Stomach (tissue), 9 donors: ENCODE results near the gene RMC1. TPM values are rescaled to one million over a fixed set of nuclear protein-coding genes. Genes with fewer than 3 reads are reported as not detected.

Experiments
- DNase-seq, 2 donors: peaks; one replicate each; pipeline versions ENCODE4 v3.0.0 to v3.0.0-alpha.2; 2013 to 2019
- H3K27ac ChIP-seq, 5 donors: fragments of 200-600 bp in 4 of 5; sonication (generic) in 4 of 5; one replicate each; pipeline ENCODE4 v1.5.1; 2013 to 2019; ENCODE audit warnings: mild to moderate bottlenecking in 1 of 5, moderate library complexity in 1 of 5
- H3K27me3 ChIP-seq, 3 donors: fragments of 200-600 bp; sonication (generic); one replicate each; pipeline ENCODE4 v1.5.1; 2017 to 2019; ENCODE audit warnings: mixed run types in 1 of 3
- H3K36me3 ChIP-seq, 4 donors: fragments of 200-600 bp; sonication (generic); 1 replicate in 3 of 4; 2 replicates in 1 of 4; pipeline ENCODE4 v1.5.1; 2016 to 2019
- H3K4me1 ChIP-seq, 4 donors: fragments of 200-600 bp; sonication (generic); one replicate each; pipeline ENCODE4 v1.5.1; 2016 to 2019
- H3K4me3 ChIP-seq, 4 donors: fragments of 200-600 bp; sonication (generic) in 3 of 4; one replicate each; pipeline ENCODE4 v1.5.1; 2016 to 2019; ENCODE audit warnings: mild to moderate bottlenecking in 1 of 4
- H3K9me3 ChIP-seq, 4 donors: fragments of 200-600 bp; sonication (generic); one replicate each; pipeline ENCODE4 v1.5.1; 2016 to 2019
- EP300 ChIP-seq: sonication (generic); formaldehyde crosslinking; IDR thresholded peaks from one replicate; pipeline ENCODE4 v1.6.1; 2017; ENCODE audit warnings: antibody characterized with exemption
- POLR2A ChIP-seq, 4 donors: fragments of 450-650 bp; IDR thresholded peaks; one replicate each; pipeline ENCODE4 v1.6.1; 2016; ENCODE audit warnings: antibody characterized with exemption in 4 of 4, control low read depth in 2 of 4, mild to moderate bottlenecking in 1 of 4, moderate library complexity in 1 of 4
- POLR2AphosphoS5 ChIP-seq, 3 donors: sonication (generic); formaldehyde crosslinking; IDR thresholded peaks; one replicate each; pipeline ENCODE4 v1.6.1; 2016; ENCODE audit warnings: antibody characterized with exemption in 3 of 3
- WGBS, 5 donors: extraction: QIAGEN DNeasy Blood & Tissue Kit in 3 of 5; methylation state at CpG; one replicate each; pipeline versions ENCODE4 v1.1.5 to v1.1.7; 2013 to 2018; 5-methylcytosine and 5-hydroxymethylcytosine counted together
- intact Hi-C: fragments of 100-400 bp; cut with DNase I; formaldehyde crosslinking; loops from one replicate; pipeline ENCODE4 v1.15.1; 2023; ENCODE audit warnings: low total_unique reads
- polyA plus RNA-seq, 3 donors: library from polyadenylated mRNA; stranded (reverse); fragments of 200-250 nt; gene quantifications; one replicate each; pipeline ENCODE4 v1.2.3, GENCODE V29; 2013
- total RNA-seq, 5 donors: library from RNA; depleted of rRNA; stranded (reverse); fragments of >200 nt; gene quantifications; one replicate each; pipeline versions ENCODE4 v1.1.0 to v1.2.3, GENCODE V29; 2014 to 2016
- TF ChIP-seq, protein P1 (sequence below), 7 experiments: fragments of 450-650 bp in 4 of 7; fragments of 200-600 bp in 3 of 7; sonication (generic) in 3 of 7; IDR thresholded peaks; one replicate each; pipeline ENCODE4 v1.5.1; 2016 to 2019; ENCODE audit warnings: antibody characterized with exemption in 7 of 7, control low read depth in 2 of 7, mild to moderate bottlenecking in 1 of 7
- donor health status: healthy with polysubstance abuse.
- donor health status: Bipolar disorder and iron deficiency.
- donor health status: healthy.

The RMC1 gene
- total and polyA plus RNA-seq, 8 donors = 0.87 to 41.2 (median 31.6) TPM

- Histone ChIP-seq H3K27me3 (no peaks in the 10 kb centered on the region), H3K27ac (no peak overlapping the region), H3K36me3 (peaks cover 91 to 100% (median 100%) of the 10 kb centered on the region in 4 donors), H3K4me3 (no peak overlapping the region), H3K9me3 (no peaks in the 10 kb centered on the region), H3K4me1 (peaks cover 0 to 6% (median 0%) of the 10 kb centered on the region in 4 donors)
- DNase-seq = no peak
- no peak for TF ChIP-seq POLR2AphosphoS5 (IDR thresholded peaks at IDR 0.05)
- intact Hi-C loops = no loop called here
- 81 to 91% (median 86%) methylated on average over 5 of the region's 5 CpGs for WGBS, 5 donors
Measured at GRCh38 chr18:23536204-23536603, 32.9 kb downstream of the RMC1 start.

DNA sequence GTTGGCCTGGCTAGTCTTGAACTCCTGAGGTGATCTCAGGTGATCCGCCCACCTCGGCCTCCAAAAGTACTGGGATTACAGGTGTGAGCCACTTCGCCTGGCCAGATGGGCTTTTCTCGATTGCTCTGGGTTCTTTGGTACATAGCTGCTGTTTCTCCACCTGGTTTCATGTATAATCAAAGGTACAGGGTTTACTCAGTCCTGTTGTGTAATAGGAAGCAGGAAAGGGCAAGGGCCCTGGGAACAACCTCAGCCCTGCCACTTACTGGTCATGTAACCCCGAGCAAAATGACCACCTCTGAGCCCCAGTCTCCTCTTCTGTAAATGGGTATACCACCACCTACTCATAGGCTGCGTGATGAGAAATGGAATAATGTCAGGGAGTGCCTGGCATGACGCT lies 34.0 kb downstream of the RMC1 start:
- intact Hi-C loops = no loop called here
- 92 to 97% (median 94%) methylated on average over 7 of the region's 7 CpGs for WGBS, 5 donors
- no peak for TF ChIP-seq EP300
- TF ChIP-seq, protein P1, sequence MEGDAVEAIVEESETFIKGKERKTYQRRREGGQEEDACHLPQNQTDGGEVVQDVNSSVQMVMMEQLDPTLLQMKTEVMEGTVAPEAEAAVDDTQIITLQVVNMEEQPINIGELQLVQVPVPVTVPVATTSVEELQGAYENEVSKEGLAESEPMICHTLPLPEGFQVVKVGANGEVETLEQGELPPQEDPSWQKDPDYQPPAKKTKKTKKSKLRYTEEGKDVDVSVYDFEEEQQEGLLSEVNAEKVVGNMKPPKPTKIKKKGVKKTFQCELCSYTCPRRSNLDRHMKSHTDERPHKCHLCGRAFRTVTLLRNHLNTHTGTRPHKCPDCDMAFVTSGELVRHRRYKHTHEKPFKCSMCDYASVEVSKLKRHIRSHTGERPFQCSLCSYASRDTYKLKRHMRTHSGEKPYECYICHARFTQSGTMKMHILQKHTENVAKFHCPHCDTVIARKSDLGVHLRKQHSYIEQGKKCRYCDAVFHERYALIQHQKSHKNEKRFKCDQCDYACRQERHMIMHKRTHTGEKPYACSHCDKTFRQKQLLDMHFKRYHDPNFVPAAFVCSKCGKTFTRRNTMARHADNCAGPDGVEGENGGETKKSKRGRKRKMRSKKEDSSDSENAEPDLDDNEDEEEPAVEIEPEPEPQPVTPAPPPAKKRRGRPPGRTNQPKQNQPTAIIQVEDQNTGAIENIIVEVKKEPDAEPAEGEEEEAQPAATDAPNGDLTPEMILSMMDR (IDR thresholded peaks at IDR 0.05) = no peak
- no peak for TF ChIP-seq POLR2AphosphoS5 (IDR thresholded peaks at IDR 0.05)
- no peak for TF ChIP-seq POLR2A (IDR thresholded peaks at IDR 0.05)

DNA sequence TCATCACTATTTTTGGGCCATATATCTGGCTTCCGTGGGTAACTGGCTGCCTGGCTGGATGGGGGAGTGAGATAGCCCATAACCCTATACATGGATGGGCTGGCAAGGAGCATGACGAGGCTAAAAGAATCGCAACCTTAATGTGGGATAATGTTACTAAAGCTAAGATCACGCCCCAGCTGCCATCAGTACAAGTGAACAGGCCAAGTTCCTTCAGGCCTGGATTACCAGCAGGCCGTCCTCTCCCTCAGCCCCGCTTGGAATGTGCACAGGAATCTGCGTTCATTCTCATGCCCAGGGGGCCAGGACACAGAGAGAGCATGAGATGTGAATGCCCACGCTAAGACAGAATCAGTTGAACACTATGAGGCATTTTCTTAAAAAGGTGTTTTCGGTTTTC lies 34.7 kb downstream of the RMC1 start:
- peaks cover 84 to 100% (median 100%) of the 10 kb centered on the region in 4 donors for H3K36me3 ChIP-seq
- TF ChIP-seq POLR2AphosphoS5 (IDR thresholded peaks at IDR 0.05) (no peak), POLR2A (IDR thresholded peaks at IDR 0.05) (no peak), EP300 (no peak)
- TF ChIP-seq, protein P1 (IDR thresholded peaks at IDR 0.05) = no peak
- no peaks in the 10 kb centered on the region for H3K27me3 ChIP-seq
- WGBS, 5 donors = 86 to 98% (median 92%) methylated on average over 9 of the region's 9 CpGs
- H3K4me3 ChIP-seq = no peak overlapping the region
- no peak overlapping the region for H3K27ac ChIP-seq
- H3K9me3 ChIP-seq = no peaks in the 10 kb centered on the region
- peaks cover 0 to 6% (median 0%) of the 10 kb centered on the region in 4 donors for H3K4me1 ChIP-seq
- DNase-seq = no peak
- intact Hi-C loops = no loop called here

More for the DNA sequence above, 34.0 kb downstream of the RMC1 start:
- peaks cover 0 to 6% (median 0%) of the 10 kb centered on the region in 4 donors for H3K4me1 ChIP-seq
- no peak for DNase-seq
- H3K27ac ChIP-seq = no peak overlapping the region
- H3K36me3 ChIP-seq = peaks cover 85 to 100% (median 100%) of the 10 kb centered on the region in 4 donors
- no peaks in the 10 kb centered on the region for H3K9me3 ChIP-seq
- H3K4me3 ChIP-seq = no peak overlapping the region
- H3K27me3 ChIP-seq = no peaks in the 10 kb centered on the region

- 74 to 82% (median 81%) methylated on average over 6 of the region's 6 CpGs for WGBS, 5 donors
- intact Hi-C loops = no loop called here
- DNase-seq = no peak
- no peak overlapping the region for H3K27ac ChIP-seq
- no peaks in the 10 kb centered on the region for H3K9me3 ChIP-seq
- no peaks in the 10 kb centered on the region for H3K27me3 ChIP-seq
- H3K4me1 ChIP-seq = peaks cover 0 to 6% (median 0%) of the 10 kb centered on the region in 4 donors
- peaks cover 87 to 100% (median 100%) of the 10 kb centered on the region in 4 donors for H3K36me3 ChIP-seq
- no peak overlapping the region for H3K4me3 ChIP-seq
- TF ChIP-seq, protein P1 (IDR thresholded peaks at IDR 0.05) = no peak
- TF ChIP-seq POLR2AphosphoS5 (IDR thresholded peaks at IDR 0.05) (no peak), EP300 (no peak), POLR2A (IDR thresholded peaks at IDR 0.05) (no peak)
Measured at GRCh38 chr18:23538870-23539269, 35.6 kb downstream of the RMC1 start.

GRCh38 chr18:23539296-23539695 lies 36.0 kb downstream of the RMC1 start:
- Histone ChIP-seq H3K27ac (no peak overlapping the region), H3K36me3 (peaks cover 87 to 100% (median 100%) of the 10 kb centered on the region in 4 donors)
- WGBS, 5 donors = 81 to 93% (median 83%) methylated on average over 9 of the region's 9 CpGs

More at GRCh38 chr18:23539296-23539695, 36.0 kb downstream of the RMC1 start:
- TF ChIP-seq, protein P1 (IDR thresholded peaks at IDR 0.05) = no peak
- TF ChIP-seq EP300 = no peak
- TF ChIP-seq POLR2AphosphoS5 (IDR thresholded peaks at IDR 0.05) = no peak
- no peak for TF ChIP-seq POLR2A (IDR thresholded peaks at IDR 0.05)
- Histone ChIP-seq H3K4me1 (peaks cover 0 to 6% (median 0%) of the 10 kb centered on the region in 4 donors), H3K9me3 (no peaks in the 10 kb centered on the region), H3K27me3 (no peaks in the 10 kb centered on the region), H3K4me3 (no peak overlapping the region)
- no peak for DNase-seq
- intact Hi-C loops = no loop called here
